Measurements from ENCODE around the gene ETS2.

Gene ETS2

DNA sequence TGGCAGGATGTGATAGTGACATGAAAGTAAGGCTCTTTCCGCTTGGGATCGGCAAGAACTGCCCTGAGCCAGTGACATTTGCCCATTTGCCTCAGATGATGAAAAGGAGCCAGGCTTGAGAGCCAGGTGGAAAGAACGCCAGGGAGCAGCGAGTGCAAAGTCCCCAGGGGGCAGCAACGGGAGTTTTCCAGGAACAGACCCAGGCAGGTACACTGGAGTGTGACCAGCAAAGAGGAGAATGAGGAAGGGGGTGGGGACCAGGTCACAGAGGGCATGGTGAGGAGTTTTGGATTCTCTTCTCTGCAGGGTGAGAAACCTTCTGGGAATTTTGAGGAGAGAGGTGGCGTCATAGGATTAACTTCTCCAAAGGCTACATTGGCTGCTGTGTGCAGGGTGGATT, 10.8 kb upstream of the ETS2 start:
- TF ChIP-seq ISL1 (CRISPR knock-in tag; IDR thresholded peaks at IDR 0.05) (no peak), GLIS3 (CRISPR knock-in tag; IDR thresholded peaks at IDR 0.05) (no peak), BACH2 (CRISPR knock-in tag; IDR thresholded peaks at IDR 0.05; ENCODE audit: borderline replicate concordance) (no peak), TOX (CRISPR knock-in tag; IDR thresholded peaks at IDR 0.05; ENCODE audit: borderline replicate concordance) (no peak), ZNF70 (CRISPR knock-in tag; IDR thresholded peaks at IDR 0.05) (no peak), ZNF565 (CRISPR knock-in tag; conservative IDR thresholded peaks at IDR 0.05; ENCODE audit: low read depth) (no peak), ESRRG (CRISPR knock-in tag; IDR thresholded peaks at IDR 0.05) (no peak), PPARA (CRISPR knock-in tag; IDR thresholded peaks at IDR 0.05; ENCODE audit: borderline replicate concordance) (no peak), RARB (CRISPR knock-in tag; IDR thresholded peaks at IDR 0.05) (no peak), ZFP3 (CRISPR knock-in tag; IDR thresholded peaks at IDR 0.05) (no peak), SNAI2 (CRISPR knock-in tag; IDR thresholded peaks at IDR 0.05) (no peak)
- TF ChIP-seq, protein P1, sequence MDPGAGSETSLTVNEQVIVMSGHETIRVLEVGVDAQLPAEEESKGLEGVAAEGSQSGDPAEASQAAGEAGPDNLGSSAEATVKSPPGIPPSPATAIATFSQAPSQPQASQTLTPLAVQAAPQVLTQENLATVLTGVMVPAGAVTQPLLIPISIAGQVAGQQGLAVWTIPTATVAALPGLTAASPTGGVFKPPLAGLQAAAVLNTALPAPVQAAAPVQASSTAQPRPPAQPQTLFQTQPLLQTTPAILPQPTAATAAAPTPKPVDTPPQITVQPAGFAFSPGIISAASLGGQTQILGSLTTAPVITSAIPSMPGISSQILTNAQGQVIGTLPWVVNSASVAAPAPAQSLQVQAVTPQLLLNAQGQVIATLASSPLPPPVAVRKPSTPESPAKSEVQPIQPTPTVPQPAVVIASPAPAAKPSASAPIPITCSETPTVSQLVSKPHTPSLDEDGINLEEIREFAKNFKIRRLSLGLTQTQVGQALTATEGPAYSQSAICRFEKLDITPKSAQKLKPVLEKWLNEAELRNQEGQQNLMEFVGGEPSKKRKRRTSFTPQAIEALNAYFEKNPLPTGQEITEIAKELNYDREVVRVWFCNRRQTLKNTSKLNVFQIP (CRISPR knock-in tag; IDR thresholded peaks at IDR 0.05; ENCODE audit: borderline replicate concordance, low read depth): no peak
- TF ChIP-seq, protein P2, sequence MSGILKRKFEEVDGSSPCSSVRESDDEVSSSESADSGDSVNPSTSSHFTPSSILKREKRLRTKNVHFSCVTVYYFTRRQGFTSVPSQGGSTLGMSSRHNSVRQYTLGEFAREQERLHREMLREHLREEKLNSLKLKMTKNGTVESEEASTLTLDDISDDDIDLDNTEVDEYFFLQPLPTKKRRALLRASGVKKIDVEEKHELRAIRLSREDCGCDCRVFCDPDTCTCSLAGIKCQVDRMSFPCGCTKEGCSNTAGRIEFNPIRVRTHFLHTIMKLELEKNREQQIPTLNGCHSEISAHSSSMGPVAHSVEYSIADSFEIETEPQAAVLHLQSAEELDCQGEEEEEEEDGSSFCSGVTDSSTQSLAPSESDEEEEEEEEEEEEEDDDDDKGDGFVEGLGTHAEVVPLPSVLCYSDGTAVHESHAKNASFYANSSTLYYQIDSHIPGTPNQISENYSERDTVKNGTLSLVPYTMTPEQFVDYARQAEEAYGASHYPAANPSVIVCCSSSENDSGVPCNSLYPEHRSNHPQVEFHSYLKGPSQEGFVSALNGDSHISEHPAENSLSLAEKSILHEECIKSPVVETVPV (CRISPR knock-in tag; IDR thresholded peaks at IDR 0.05): no peak
- TF ChIP-seq, protein P3, sequence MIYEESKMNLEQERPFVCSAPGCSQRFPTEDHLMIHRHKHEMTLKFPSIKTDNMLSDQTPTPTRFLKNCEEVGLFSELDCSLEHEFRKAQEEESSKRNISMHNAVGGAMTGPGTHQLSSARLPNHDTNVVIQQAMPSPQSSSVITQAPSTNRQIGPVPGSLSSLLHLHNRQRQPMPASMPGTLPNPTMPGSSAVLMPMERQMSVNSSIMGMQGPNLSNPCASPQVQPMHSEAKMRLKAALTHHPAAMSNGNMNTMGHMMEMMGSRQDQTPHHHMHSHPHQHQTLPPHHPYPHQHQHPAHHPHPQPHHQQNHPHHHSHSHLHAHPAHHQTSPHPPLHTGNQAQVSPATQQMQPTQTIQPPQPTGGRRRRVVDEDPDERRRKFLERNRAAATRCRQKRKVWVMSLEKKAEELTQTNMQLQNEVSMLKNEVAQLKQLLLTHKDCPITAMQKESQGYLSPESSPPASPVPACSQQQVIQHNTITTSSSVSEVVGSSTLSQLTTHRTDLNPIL (CRISPR knock-in tag; IDR thresholded peaks at IDR 0.05; ENCODE audit: low read depth): no peak
- TF ChIP-seq, protein P4, sequence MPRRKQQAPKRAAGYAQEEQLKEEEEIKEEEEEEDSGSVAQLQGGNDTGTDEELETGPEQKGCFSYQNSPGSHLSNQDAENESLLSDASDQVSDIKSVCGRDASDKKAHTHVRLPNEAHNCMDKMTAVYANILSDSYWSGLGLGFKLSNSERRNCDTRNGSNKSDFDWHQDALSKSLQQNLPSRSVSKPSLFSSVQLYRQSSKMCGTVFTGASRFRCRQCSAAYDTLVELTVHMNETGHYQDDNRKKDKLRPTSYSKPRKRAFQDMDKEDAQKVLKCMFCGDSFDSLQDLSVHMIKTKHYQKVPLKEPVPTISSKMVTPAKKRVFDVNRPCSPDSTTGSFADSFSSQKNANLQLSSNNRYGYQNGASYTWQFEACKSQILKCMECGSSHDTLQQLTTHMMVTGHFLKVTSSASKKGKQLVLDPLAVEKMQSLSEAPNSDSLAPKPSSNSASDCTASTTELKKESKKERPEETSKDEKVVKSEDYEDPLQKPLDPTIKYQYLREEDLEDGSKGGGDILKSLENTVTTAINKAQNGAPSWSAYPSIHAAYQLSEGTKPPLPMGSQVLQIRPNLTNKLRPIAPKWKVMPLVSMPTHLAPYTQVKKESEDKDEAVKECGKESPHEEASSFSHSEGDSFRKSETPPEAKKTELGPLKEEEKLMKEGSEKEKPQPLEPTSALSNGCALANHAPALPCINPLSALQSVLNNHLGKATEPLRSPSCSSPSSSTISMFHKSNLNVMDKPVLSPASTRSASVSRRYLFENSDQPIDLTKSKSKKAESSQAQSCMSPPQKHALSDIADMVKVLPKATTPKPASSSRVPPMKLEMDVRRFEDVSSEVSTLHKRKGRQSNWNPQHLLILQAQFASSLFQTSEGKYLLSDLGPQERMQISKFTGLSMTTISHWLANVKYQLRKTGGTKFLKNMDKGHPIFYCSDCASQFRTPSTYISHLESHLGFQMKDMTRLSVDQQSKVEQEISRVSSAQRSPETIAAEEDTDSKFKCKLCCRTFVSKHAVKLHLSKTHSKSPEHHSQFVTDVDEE (CRISPR knock-in tag; IDR thresholded peaks at IDR 0.05): no peak
- ATAC-seq: no peak

DNA sequence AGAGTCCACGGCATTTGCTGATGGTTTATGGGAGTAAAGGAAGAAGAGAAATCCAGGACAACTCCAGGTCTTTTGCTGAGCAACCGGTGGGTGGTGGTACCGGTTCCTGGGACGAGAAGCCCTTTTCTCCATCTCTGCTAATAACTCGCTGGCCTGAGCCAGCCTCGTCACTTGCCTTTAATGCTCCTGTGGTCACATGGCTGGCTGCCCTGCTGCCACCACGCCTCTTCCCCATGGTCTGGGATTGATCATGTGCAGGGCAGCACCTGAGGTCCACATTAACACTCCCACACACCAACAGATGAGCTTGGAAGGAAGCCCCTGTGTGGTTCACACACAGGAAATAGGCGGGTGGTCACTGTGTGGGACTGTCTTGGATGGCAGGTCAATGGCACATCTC, 10.3 kb upstream of the ETS2 start:
- TF ChIP-seq, protein P5, sequence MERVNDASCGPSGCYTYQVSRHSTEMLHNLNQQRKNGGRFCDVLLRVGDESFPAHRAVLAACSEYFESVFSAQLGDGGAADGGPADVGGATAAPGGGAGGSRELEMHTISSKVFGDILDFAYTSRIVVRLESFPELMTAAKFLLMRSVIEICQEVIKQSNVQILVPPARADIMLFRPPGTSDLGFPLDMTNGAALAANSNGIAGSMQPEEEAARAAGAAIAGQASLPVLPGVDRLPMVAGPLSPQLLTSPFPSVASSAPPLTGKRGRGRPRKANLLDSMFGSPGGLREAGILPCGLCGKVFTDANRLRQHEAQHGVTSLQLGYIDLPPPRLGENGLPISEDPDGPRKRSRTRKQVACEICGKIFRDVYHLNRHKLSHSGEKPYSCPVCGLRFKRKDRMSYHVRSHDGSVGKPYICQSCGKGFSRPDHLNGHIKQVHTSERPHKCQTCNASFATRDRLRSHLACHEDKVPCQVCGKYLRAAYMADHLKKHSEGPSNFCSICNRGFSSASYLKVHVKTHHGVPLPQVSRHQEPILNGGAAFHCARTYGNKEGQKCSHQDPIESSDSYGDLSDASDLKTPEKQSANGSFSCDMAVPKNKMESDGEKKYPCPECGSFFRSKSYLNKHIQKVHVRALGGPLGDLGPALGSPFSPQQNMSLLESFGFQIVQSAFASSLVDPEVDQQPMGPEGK (CRISPR knock-in tag; IDR thresholded peaks at IDR 0.05; ENCODE audit: borderline replicate concordance): no peak
- TF ChIP-seq RARB (CRISPR knock-in tag; IDR thresholded peaks at IDR 0.05): no peak
- no peak for TF ChIP-seq ZNF70 (CRISPR knock-in tag; IDR thresholded peaks at IDR 0.05)
- TF ChIP-seq, protein P3 (CRISPR knock-in tag; IDR thresholded peaks at IDR 0.05; ENCODE audit: low read depth): no peak
- TF ChIP-seq ZNF8 (CRISPR knock-in tag; IDR thresholded peaks at IDR 0.05): no peak
- no peak for TF ChIP-seq ISL1 (CRISPR knock-in tag; IDR thresholded peaks at IDR 0.05)
- TF ChIP-seq ZFP3 (CRISPR knock-in tag; IDR thresholded peaks at IDR 0.05): no peak
- no peak for ATAC-seq

DNA sequence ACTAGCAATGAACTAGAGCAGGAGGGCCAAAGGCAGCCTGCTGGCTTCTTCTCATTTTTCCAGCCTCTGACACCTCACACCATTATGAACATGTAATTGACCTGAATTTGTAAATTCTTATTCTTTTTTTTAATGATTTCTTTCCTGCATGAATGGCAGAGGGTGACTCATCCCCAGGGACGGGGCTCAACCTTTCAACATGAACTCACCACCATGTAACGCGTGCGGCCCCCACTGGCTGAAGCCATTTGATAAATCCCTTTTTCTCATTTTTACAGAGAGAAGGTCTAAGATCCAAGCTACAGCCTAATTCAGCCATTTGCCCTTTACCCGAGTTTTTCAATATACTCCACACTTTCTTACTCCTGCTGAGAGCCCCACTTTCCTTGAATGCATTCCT, 9.3 kb upstream of the ETS2 start:
- peak; percentile 81 for ATAC-seq
- TF ChIP-seq TOX (CRISPR knock-in tag; IDR thresholded peaks at IDR 0.05; ENCODE audit: borderline replicate concordance): no peak
- TF ChIP-seq, protein P1 (CRISPR knock-in tag; IDR thresholded peaks at IDR 0.05; ENCODE audit: borderline replicate concordance, low read depth): no peak
- TF ChIP-seq ZNF8 (CRISPR knock-in tag; IDR thresholded peaks at IDR 0.05): no peak
- no peak for TF ChIP-seq BACH2 (CRISPR knock-in tag; IDR thresholded peaks at IDR 0.05; ENCODE audit: borderline replicate concordance)
- no peak for TF ChIP-seq ZNF565 (CRISPR knock-in tag; conservative IDR thresholded peaks at IDR 0.05; ENCODE audit: low read depth)
- no peak for TF ChIP-seq GLIS3 (CRISPR knock-in tag; IDR thresholded peaks at IDR 0.05)
- no peak for TF ChIP-seq OSR1 (CRISPR knock-in tag; IDR thresholded peaks at IDR 0.05)
- TF ChIP-seq PPARA (CRISPR knock-in tag; IDR thresholded peaks at IDR 0.05; ENCODE audit: borderline replicate concordance): no peak
- TF ChIP-seq, protein P3 (CRISPR knock-in tag; IDR thresholded peaks at IDR 0.05; ENCODE audit: low read depth): no peak
- TF ChIP-seq RARB (CRISPR knock-in tag; IDR thresholded peaks at IDR 0.05): no peak
- no peak for TF ChIP-seq ZNF70 (CRISPR knock-in tag; IDR thresholded peaks at IDR 0.05)
- TF ChIP-seq ARNTL (CRISPR knock-in tag; IDR thresholded peaks at IDR 0.05; ENCODE audit: borderline replicate concordance, low read depth): no peak

All from SK-N-SH treated with all-trans-retinoic acid at 6 μM for 48 hours (cell line).